HEK293T (cell line): ENCODE results near the gene CWC25.

ENCODE experiments used
- CTCF ChIA-PET: fragments of 350-600 bp; formaldehyde crosslinking; extraction: SDS; loops from one replicate; lab custom pipeline; 2021; ENCODE audit warnings: antibody characterized with exemption, inconsistent platforms; lab: Yijun Ruan, JAX
- POLR2A ChIA-PET: fragments of 350-600 bp; formaldehyde crosslinking; extraction: SDS; loops from one replicate; lab custom pipeline; 2020; ENCODE audit warnings: antibody characterized with exemption, inconsistent platforms; lab: Yijun Ruan, JAX
- DNase-seq: peaks from one replicate; pipeline ENCODE4 v3.0.0; 2012; ENCODE audit warnings: mixed read lengths; ENCODE audit errors: extremely low spot score
- ARNT ChIP-seq: fragments of 450-650 bp; IDR thresholded peaks from 2 replicates; pipeline ENCODE4 v1.6.1; 2017; ENCODE audit warnings: mild to moderate bottlenecking
- BHLHE40 ChIP-seq: fragments of 450-650 bp; IDR thresholded peaks from 2 replicates; pipeline ENCODE4 v1.6.1; 2016; ENCODE audit warnings: mild to moderate bottlenecking, moderate library complexity, borderline replicate concordance
- CTBP1 ChIP-seq: fragments of 450-650 bp; IDR thresholded peaks from 2 replicates; pipeline ENCODE4 v1.6.1; 2016; ENCODE audit warnings: borderline replicate concordance
- ELF4 ChIP-seq: fragments of 450-650 bp; IDR thresholded peaks from 2 replicates; pipeline ENCODE4 v1.6.1; 2017; ENCODE audit warnings: antibody characterized with exemption
- FOXA1 ChIP-seq: fragments of 450-650 bp; IDR thresholded peaks from 2 replicates; pipeline ENCODE4 v1.6.1; 2016; ENCODE audit warnings: mild to moderate bottlenecking
- FOXK2 ChIP-seq: fragments of 450-650 bp; IDR thresholded peaks from 2 replicates; pipeline ENCODE4 v1.6.1; 2016; ENCODE audit warnings: mild to moderate bottlenecking
- FOXM1 ChIP-seq: fragments of 450-650 bp; IDR thresholded peaks from 2 replicates; pipeline ENCODE4 v1.6.1; 2017; ENCODE audit warnings: mild to moderate bottlenecking, borderline replicate concordance
- HDGF ChIP-seq: fragments of 450-650 bp; IDR thresholded peaks from 2 replicates; pipeline ENCODE4 v1.6.1; 2017; ENCODE audit warnings: antibody characterized with exemption, borderline replicate concordance
- L3MBTL2 ChIP-seq: fragments of 450-650 bp; conservative IDR thresholded peaks from 2 replicates; pipeline ENCODE4 v1.6.1; 2016; ENCODE audit warnings: mild to moderate bottlenecking
- LEF1 ChIP-seq: fragments of 450-650 bp; IDR thresholded peaks from 2 replicates; pipeline ENCODE4 v1.6.1; 2017; ENCODE audit warnings: mild to moderate bottlenecking, borderline replicate concordance
- NFRKB ChIP-seq: fragments of 450-650 bp; IDR thresholded peaks from 2 replicates; pipeline ENCODE4 v1.6.1; 2016; ENCODE audit warnings: mild to moderate bottlenecking, moderate library complexity
- SP1 ChIP-seq: fragments of 450-650 bp; IDR thresholded peaks from 2 replicates; pipeline ENCODE4 v1.6.1; 2017
- SUZ12 ChIP-seq: fragments of 450-650 bp; IDR thresholded peaks from 2 replicates; pipeline ENCODE4 v1.6.1; 2016; ENCODE audit warnings: mild to moderate bottlenecking
- TARDBP ChIP-seq: fragments of 450-650 bp; IDR thresholded peaks from 2 replicates; pipeline ENCODE4 v1.6.1; 2016
- ZNF384 ChIP-seq: fragments of 450-650 bp; IDR thresholded peaks from 2 replicates; pipeline ENCODE4 v1.6.1; 2016
- TF ChIP-seq, protein P1 (sequence below): fragments of 450-650 bp; IDR thresholded peaks from 2 replicates; pipeline ENCODE4 v1.6.1; 2016

The CWC25 gene

DNA sequence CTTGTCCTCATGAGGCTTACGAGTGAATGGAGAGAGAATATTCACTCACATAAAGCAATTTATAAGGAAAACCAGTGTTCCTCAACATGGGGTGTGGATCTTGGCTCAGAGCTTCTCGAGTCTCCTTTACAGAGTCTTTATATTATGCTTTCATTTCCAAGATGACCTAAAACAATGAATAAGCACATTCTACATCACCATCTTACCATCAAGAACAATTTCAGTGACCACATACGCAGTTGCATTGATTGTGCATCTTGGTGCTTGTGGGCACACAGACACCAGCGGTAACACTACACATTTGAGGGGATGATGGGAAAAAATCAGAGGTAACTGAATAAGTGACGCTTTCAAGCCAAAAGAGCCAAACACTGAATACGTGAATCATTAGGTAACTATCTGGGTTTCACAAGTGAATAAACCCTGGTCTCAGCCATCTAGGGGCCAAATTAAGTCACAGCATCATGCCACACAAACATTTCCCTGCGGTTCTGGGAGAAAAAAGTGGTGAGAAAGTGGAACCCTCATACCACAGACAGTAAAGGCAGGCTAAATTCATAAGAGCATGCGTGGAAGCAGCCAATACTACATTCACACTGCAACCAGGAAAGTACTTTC lies 9.4 kb downstream of the CWC25 start:
- no peak for DNase-seq
- ChIA-PET POLR2A (no interaction called here), CTCF (no interaction called here)
- TF ChIP-seq SUZ12 (no peak), BHLHE40 (no peak), FOXM1 (no peak), FOXK2 (no peak), NFRKB (no peak), FOXA1 (no peak), LEF1 (no peak), TARDBP (no peak), ZNF384 (no peak), ELF4 (no peak), SP1 (no peak), L3MBTL2 (no peak), ARNT (no peak), HDGF (no peak), CTBP1 (no peak)
- TF ChIP-seq, protein P1, sequence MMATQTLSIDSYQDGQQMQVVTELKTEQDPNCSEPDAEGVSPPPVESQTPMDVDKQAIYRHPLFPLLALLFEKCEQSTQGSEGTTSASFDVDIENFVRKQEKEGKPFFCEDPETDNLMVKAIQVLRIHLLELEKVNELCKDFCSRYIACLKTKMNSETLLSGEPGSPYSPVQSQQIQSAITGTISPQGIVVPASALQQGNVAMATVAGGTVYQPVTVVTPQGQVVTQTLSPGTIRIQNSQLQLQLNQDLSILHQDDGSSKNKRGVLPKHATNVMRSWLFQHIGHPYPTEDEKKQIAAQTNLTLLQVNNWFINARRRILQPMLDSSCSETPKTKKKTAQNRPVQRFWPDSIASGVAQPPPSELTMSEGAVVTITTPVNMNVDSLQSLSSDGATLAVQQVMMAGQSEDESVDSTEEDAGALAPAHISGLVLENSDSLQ = no peak

DNA sequence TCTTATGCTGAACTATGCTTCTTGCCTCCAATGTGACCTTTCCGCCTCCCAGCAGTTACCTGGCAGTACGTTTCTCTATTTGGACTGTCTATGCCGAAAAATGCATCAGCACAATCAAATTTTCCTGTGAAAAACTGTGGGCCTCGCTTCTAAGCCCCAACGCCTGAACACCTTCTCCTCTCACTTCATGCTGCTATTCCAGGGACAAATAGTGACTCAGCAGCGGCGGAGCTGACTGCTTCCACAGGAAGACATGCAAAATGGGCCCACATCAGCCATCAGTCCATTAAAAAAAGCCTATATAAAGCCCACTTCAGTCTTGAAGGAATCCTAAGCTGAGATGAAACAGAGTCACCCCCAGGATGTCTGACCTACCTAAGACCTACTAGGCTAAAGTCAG lies 15.3 kb downstream of the CWC25 start:
- ChIA-PET POLR2A (no interaction called here), CTCF (no interaction called here)
- no peak for DNase-seq
- no peak for TF ChIP-seq ELF4
- TF ChIP-seq NFRKB = no peak
- TF ChIP-seq LEF1 = no peak
- TF ChIP-seq CTBP1 = no peak
- no peak for TF ChIP-seq L3MBTL2
- TF ChIP-seq, protein P1 = no peak
- no peak for TF ChIP-seq FOXM1
- TF ChIP-seq TARDBP = no peak
- TF ChIP-seq FOXK2 = no peak
- TF ChIP-seq ARNT = no peak
- TF ChIP-seq SP1 = no peak
- TF ChIP-seq SUZ12 = no peak

DNA sequence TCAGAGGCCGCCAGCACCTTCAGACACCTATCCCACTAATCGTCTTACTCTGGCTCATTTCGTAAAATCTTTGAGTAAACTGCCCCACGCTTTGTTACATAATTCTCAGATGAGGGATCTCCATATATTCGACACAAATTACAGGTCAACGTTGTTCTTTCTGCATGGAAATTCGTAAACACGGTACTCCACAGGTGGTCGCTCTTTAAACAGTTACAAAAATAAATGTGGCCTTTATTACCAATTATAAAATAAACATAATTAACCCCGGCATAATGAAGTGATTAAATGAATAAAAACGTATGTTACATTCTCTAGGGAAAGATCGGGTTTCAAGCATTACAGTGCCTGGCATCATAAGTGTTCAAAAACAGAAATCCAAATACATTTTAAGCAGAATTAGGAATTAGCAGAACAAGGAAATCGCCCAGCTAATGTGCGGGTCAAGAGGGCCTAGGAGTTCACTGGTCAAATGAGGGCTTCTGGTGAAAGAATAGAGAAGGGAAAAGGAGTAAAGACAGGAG lies 24.8 kb downstream of the CWC25 start:
- TF ChIP-seq, protein P1 = no peak
- TF ChIP-seq ARNT = no peak
- TF ChIP-seq FOXA1 = no peak
- TF ChIP-seq TARDBP = no peak
- TF ChIP-seq HDGF = no peak
- TF ChIP-seq ZNF384 = no peak
- TF ChIP-seq LEF1 = no peak
- no peak for TF ChIP-seq NFRKB
- no peak for TF ChIP-seq SUZ12
- no peak for TF ChIP-seq CTBP1
- no peak for TF ChIP-seq BHLHE40
- TF ChIP-seq L3MBTL2 = no peak
- TF ChIP-seq FOXM1 = no peak
- TF ChIP-seq SP1 = no peak
- no peak for TF ChIP-seq ELF4
- TF ChIP-seq FOXK2 = no peak
- POLR2A ChIA-PET = interaction anchor here (0.6 to 2.0 kb wide), 8 partner anchors 20 to 70 kb away, joined by 3 to 9 read pairs (median 4); partner anchors contain the start of genes CWC25, LASP1, PSMB3 and RPL23
- no peak for DNase-seq
- CTCF ChIA-PET = no interaction called here

DNA sequence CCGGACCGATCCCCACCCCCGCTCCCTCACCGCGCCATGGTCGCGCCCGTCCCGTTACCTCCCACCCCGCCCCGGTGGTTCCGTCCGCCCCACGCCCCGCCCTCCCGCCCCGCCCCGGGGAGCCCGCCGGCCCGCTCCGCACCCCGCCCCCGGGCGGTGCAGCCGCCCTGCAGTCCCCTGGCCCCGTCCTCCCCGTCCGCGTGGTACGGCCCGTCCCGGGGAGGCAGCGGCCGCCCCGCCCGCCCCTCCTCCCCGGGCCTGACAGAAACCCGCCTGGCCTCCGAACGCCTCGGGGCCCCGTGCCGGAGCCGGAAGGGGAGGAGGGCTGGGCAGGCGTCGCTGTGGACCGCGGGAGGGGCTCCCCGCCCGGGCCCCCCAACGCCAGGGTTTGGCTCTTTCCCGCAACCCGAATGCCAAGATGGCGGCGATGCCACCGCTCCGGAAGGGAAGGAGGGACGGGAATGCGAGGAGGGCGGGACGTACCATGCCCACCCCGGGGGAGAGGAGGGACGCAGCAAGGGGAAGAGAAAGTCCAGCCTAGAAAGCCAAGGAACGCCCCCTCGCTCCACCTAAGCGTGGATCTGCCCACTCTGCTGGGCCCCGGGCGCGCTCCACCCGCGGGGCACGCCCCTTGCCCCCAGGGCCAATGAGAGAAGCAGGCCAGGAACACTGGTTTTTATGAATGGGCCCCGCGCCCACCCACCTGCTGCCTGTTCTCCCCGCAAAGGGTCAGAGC lies 25.5 kb downstream of the CWC25 start, which contains the start of gene PIP4K2B:
PIP4K2B (minus strand) TSS at position 56 of the 736 bp plus-strand sequence. CDS start 132 bp downstream, outside the sequence.
- CTCF ChIA-PET = no interaction called here
- no peak for TF ChIP-seq LEF1
- no peak for TF ChIP-seq ZNF384
- TF ChIP-seq, protein P1 = no peak
- no peak for TF ChIP-seq L3MBTL2
- peak; percentile 87 for TF ChIP-seq NFRKB
- TF ChIP-seq ELF4 = peak; percentile 40; the same call in 1 of the 2 replicates
- no peak for TF ChIP-seq FOXK2
- TF ChIP-seq SUZ12 = no peak
- TF ChIP-seq FOXM1 = peak; percentile 88
- peak; percentile 48; the same call in 1 of the 2 replicates for TF ChIP-seq BHLHE40
- peak; percentile 57; the same call in 1 of the 2 replicates for TF ChIP-seq TARDBP
- POLR2A ChIA-PET = interaction anchor here (0.6 to 2.0 kb wide), 8 partner anchors 21 to 70 kb away, joined by 3 to 9 read pairs (median 4); partner anchors contain the start of genes CWC25, LASP1, PSMB3 and RPL23

More for the DNA sequence above, 25.5 kb downstream of the CWC25 start, which contains the start of gene PIP4K2B:
- DNase-seq = peak; percentile 91
